Neural cell (in vitro differentiated cells): ENCODE data around the gene GPR26.

ENCODE experiments used
- EZH2 ChIP-seq: fragments of 200-600, 300-800 bp; shearing (Covaris generic), sonication (generic); IDR thresholded peaks from 2 replicates; pipeline ENCODE4 v1.6.1; 2014; ENCODE audit warnings: antibody characterized with exemption, low read length, borderline replicate concordance, mild to moderate bottlenecking; ENCODE audit not compliant: insufficient read depth, poor library complexity, severe bottlenecking
- RAD21 ChIP-seq: fragments of 450-650 bp; conservative IDR thresholded peaks from 2 replicates; pipeline ENCODE4 v1.6.1; 2014; ENCODE audit warnings: antibody characterized with exemption, mild to moderate bottlenecking, moderate library complexity
- SMC3 ChIP-seq: fragments of 450-650 bp; conservative IDR thresholded peaks from 2 replicates; pipeline ENCODE4 v1.6.1; 2014; ENCODE audit warnings: antibody characterized with exemption, mild to moderate bottlenecking, moderate library complexity; ENCODE audit not compliant: poor library complexity
- TF ChIP-seq, protein P1 (sequence below): fragments of 450-650 bp; IDR thresholded peaks from 2 replicates; pipeline ENCODE4 v1.5.1; 2014; ENCODE audit warnings: antibody characterized with exemption, mild to moderate bottlenecking, moderate library complexity; ENCODE audit not compliant: poor library complexity, severe bottlenecking
- TF ChIP-seq, protein P2 (sequence below): IDR thresholded peaks from 2 replicates; pipeline ENCODE4 v1.6.1; 2012; ENCODE audit warnings: borderline replicate concordance

DNA sequence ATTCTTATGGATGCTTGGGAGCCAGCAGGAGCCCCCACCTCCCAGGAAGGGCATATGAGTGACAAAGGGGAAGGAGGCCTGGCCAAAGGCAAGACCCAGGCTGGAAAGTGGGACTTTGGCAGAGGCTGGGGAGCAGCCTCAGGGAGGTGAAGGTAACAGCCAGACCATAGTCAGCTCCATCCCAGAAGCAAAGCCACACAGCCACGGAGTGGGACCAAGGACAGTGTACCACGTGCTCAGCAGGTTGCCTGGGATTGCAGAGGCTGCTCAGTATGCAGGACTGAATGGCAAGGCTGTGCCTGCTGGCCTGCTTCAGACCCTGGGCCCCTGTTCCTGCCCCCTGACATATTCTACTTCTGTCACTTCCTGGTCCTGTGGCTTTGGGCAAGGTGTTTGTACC, 17.6 kb upstream of the GPR26 start:
- TF ChIP-seq, protein P1, sequence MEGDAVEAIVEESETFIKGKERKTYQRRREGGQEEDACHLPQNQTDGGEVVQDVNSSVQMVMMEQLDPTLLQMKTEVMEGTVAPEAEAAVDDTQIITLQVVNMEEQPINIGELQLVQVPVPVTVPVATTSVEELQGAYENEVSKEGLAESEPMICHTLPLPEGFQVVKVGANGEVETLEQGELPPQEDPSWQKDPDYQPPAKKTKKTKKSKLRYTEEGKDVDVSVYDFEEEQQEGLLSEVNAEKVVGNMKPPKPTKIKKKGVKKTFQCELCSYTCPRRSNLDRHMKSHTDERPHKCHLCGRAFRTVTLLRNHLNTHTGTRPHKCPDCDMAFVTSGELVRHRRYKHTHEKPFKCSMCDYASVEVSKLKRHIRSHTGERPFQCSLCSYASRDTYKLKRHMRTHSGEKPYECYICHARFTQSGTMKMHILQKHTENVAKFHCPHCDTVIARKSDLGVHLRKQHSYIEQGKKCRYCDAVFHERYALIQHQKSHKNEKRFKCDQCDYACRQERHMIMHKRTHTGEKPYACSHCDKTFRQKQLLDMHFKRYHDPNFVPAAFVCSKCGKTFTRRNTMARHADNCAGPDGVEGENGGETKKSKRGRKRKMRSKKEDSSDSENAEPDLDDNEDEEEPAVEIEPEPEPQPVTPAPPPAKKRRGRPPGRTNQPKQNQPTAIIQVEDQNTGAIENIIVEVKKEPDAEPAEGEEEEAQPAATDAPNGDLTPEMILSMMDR = no peak
- TF ChIP-seq, protein P2, sequence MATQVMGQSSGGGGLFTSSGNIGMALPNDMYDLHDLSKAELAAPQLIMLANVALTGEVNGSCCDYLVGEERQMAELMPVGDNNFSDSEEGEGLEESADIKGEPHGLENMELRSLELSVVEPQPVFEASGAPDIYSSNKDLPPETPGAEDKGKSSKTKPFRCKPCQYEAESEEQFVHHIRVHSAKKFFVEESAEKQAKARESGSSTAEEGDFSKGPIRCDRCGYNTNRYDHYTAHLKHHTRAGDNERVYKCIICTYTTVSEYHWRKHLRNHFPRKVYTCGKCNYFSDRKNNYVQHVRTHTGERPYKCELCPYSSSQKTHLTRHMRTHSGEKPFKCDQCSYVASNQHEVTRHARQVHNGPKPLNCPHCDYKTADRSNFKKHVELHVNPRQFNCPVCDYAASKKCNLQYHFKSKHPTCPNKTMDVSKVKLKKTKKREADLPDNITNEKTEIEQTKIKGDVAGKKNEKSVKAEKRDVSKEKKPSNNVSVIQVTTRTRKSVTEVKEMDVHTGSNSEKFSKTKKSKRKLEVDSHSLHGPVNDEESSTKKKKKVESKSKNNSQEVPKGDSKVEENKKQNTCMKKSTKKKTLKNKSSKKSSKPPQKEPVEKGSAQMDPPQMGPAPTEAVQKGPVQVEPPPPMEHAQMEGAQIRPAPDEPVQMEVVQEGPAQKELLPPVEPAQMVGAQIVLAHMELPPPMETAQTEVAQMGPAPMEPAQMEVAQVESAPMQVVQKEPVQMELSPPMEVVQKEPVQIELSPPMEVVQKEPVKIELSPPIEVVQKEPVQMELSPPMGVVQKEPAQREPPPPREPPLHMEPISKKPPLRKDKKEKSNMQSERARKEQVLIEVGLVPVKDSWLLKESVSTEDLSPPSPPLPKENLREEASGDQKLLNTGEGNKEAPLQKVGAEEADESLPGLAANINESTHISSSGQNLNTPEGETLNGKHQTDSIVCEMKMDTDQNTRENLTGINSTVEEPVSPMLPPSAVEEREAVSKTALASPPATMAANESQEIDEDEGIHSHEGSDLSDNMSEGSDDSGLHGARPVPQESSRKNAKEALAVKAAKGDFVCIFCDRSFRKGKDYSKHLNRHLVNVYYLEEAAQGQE = no peak
- TF ChIP-seq EZH2 = no peak
- TF ChIP-seq RAD21 = no peak
- no peak for TF ChIP-seq SMC3
